Heart left ventricle (tissue), 16 donors: ENCODE results near the gene MTX1. TPM values are rescaled to one million over a fixed set of nuclear protein-coding genes. Genes with fewer than 3 reads are reported as not detected.

ENCODE experiments used
- ATAC-seq, 4 donors: fragments of 200-7000 bp; cut with Tn5 transposase; one replicate each; pipeline ENCODE4 v1.9.1; 2020 to 2022; ENCODE audit warnings: moderate library complexity in 4 of 4, mild to moderate bottlenecking in 3 of 4, moderate number of reproducible peaks in 1 of 4
- DNase-seq, 5 donors: peaks; one replicate each; pipeline ENCODE4 v3.0.0-alpha.2; 2020
- H3K27ac ChIP-seq, 12 donors: fragments of 200-600 bp; sonication (generic) in 4 of 12; one replicate each; pipeline versions ENCODE4 v1.5.0 to v1.8.0; 2016 to 2022; ENCODE audit warnings: mild to moderate bottlenecking in 2 of 12
- H3K27me3 ChIP-seq, 9 donors: fragments of 200-600 bp; sonication (generic) in 2 of 9; one replicate each; pipeline versions ENCODE4 v1.5.1 to v1.8.0; 2016 to 2022; ENCODE audit warnings: mild to moderate bottlenecking in 3 of 9
- H3K36me3 ChIP-seq, 9 donors: fragments of 200-600 bp; sonication (generic) in 2 of 9; one replicate each; pipeline versions ENCODE4 v1.5.0 to v1.8.0; 2018 to 2022; ENCODE audit warnings: mild to moderate bottlenecking in 2 of 9
- H3K4me1 ChIP-seq, 12 donors: fragments of 200-600 bp; sonication (generic) in 4 of 12; one replicate each; pipeline versions ENCODE4 v1.5.0 to v1.8.0; 2016 to 2022; ENCODE audit warnings: mild to moderate bottlenecking in 3 of 12
- H3K4me3 ChIP-seq, 12 donors: fragments of 200-600 bp; sonication (generic) in 4 of 12; one replicate each; pipeline versions ENCODE4 v1.5.0 to v1.8.0; 2017 to 2022; ENCODE audit warnings: mild to moderate bottlenecking in 9 of 12, moderate library complexity in 4 of 12
- H3K9me3 ChIP-seq, 12 donors: fragments of 200-600 bp; sonication (generic) in 4 of 12; one replicate each; pipeline versions ENCODE4 v1.5.0 to v1.8.0; 2016 to 2022; ENCODE audit warnings: mild to moderate bottlenecking in 1 of 12
- CTCF ChIP-seq, 12 donors: fragments of 200-600 bp; sonication (generic) in 4 of 12; IDR thresholded peaks; one replicate each; pipeline versions ENCODE4 v1.5.0 to v1.8.0; 2018 to 2022; ENCODE audit warnings: antibody characterized with exemption in 12 of 12, mild to moderate bottlenecking in 5 of 12
- POLR2A ChIP-seq, 2 donors: fragments of 450-650 bp; IDR thresholded peaks; one replicate each; pipeline ENCODE4 v1.6.1; 2017; ENCODE audit warnings: antibody characterized with exemption in 2 of 2, mild to moderate bottlenecking in 2 of 2, moderate library complexity in 2 of 2
- WGBS, 4 donors: extraction: QIAGEN DNeasy Blood & Tissue Kit in 2 of 4; methylation state at CpG; one replicate each; pipeline versions ENCODE4 v1.1.5 to v1.1.7; 2013 to 2018; 5-methylcytosine and 5-hydroxymethylcytosine counted together
- intact Hi-C, 10 donors: fragments of 100-400 bp; cut with DNase I; formaldehyde crosslinking; loops; one replicate each; pipeline versions ENCODE4 v1.11.1 to v1.14.2; 2022
- polyA plus RNA-seq, 2 donors: library from polyadenylated mRNA; stranded (reverse); fragments of 200-250 nt; gene quantifications; one replicate each; pipeline ENCODE4 v1.2.3, GENCODE V29; 2013
- total RNA-seq, 9 donors: library from RNA; depleted of rRNA in 2 of 9; stranded (reverse); fragments of >200 nt in 2 of 9; fragmentation: NEBNext Ultra II Directional in 3 of 9; extraction: Animal tissue kit (Norgen Biotek cat#: 25700) in 3 of 9; gene quantifications; one replicate each; pipeline versions ENCODE4 v1.1.0 to v1.2.4, GENCODE V29; 2016 to 2023
- donor health status: ischemic (EF 13 %, LVEDD 7.1; RV severe dilation, severe dysfunction).
- donor health status: healthy with polysubstance abuse.
- donor health status: DM: no; HTN: yes; CAD: no.
- donor health status: DM: no; HTN: no; CAD: no.
- donor health status: ischemic (EF 25% LVEDD 6.9; RV normal size, moderate dysfunction).
- donor health status: ischemic (EF 25% LVEDD 5.7; RV mildly dilated, moderate dysfunction).
- donor health status: healthy.
- donor health status: DM: yes; HTN: yes; CAD: no.
- donor health status: ischemic (EF 35%, LVEDD 5.7; RV mildly dilated, moderate dysfunction).
- donor health status: nonischemic (EF 11% LVEDD 7.7; RV severe dilation, severe dysfunction).
- donor health status: DM: yes; HTN: yes; CAD: no.
- donor health status: PGD.
- donor health status: ischemic (EF 29% LVEDD 5.4; RV normal size, mild dysfunction).
- donor health status: nonischemic (EF 23%, LVEDD 6.1; RV moderate dilation, normal function).

The MTX1 gene
- total and polyA plus RNA-seq, 11 donors = 14.1 to 37.1 (median 20.2) TPM

- intact Hi-C loops = no loop called here
- Histone ChIP-seq H3K4me3 (no peak overlapping the region), H3K4me1 (peaks cover 0 to 14% (median 8%) of the 10 kb centered on the region in 12 donors), H3K9me3 (no peaks in the 10 kb centered on the region), H3K27ac (peak overlapping the region in 4 of 12 donors; percentile 23 to 68 (median 62)), H3K27me3 (no peaks in the 10 kb centered on the region), H3K36me3 (no peaks in the 10 kb centered on the region)
- no peak for TF ChIP-seq POLR2A (IDR thresholded peaks at IDR 0.05)
- TF ChIP-seq CTCF (IDR thresholded peaks at IDR 0.05) = no peak
- DNase-seq = peak in 2 of 5 donors; percentile 17 to 42
- ATAC-seq = no peak
- 67 to 80% (median 70%) methylated on average over 6 of the region's 6 CpGs for WGBS, 4 donors
These were observed 22.8 kb upstream of the MTX1 start for GRCh38 chr1:155185783-155186066.

- H3K4me1 ChIP-seq = peaks cover 0 to 14% (median 8%) of the 10 kb centered on the region in 12 donors
- H3K36me3 ChIP-seq = no peaks in the 10 kb centered on the region
- TF ChIP-seq CTCF (IDR thresholded peaks at IDR 0.05) = no peak
- no peak for TF ChIP-seq POLR2A (IDR thresholded peaks at IDR 0.05)
- DNase-seq (peak in 3 of 5 donors; percentile 3 to 19 (median 9)), ATAC-seq (no peak)
- H3K27me3 ChIP-seq = no peaks in the 10 kb centered on the region
- H3K27ac ChIP-seq = peak overlapping the region in 1 of 12 donors; percentile 68
- WGBS, 4 donors = 77 to 85% (median 83%) methylated on average over 8 of the region's 8 CpGs
- intact Hi-C loops = no loop called here
- H3K9me3 ChIP-seq = no peaks in the 10 kb centered on the region
- H3K4me3 ChIP-seq = no peak overlapping the region
These were observed 22.3 kb upstream of the MTX1 start for GRCh38 chr1:155186067-155186793.

GRCh38 chr1:155186794-155187455, 21.6 kb upstream of the MTX1 start:
- 68 to 86% (median 79%) methylated on average over 14 of the region's 14 CpGs for WGBS, 4 donors
- intact Hi-C loops = no loop called here
- no peak overlapping the region for H3K27ac ChIP-seq
- no peak overlapping the region for H3K4me3 ChIP-seq
- peaks cover 0 to 14% (median 8%) of the 10 kb centered on the region in 12 donors for H3K4me1 ChIP-seq
- H3K9me3 ChIP-seq = no peaks in the 10 kb centered on the region
- H3K27me3 ChIP-seq = no peaks in the 10 kb centered on the region
- DNase-seq = peak in 3 of 5 donors; percentile 13 to 22 (median 13)
- TF ChIP-seq POLR2A (IDR thresholded peaks at IDR 0.05) (no peak), CTCF (IDR thresholded peaks at IDR 0.05) (no peak)
- ATAC-seq = no peak
- H3K36me3 ChIP-seq = no peaks in the 10 kb centered on the region

- ATAC-seq (no peak), DNase-seq (peak in 2 of 5 donors; percentile 11 to 55)
- Histone ChIP-seq H3K4me3 (no peak overlapping the region), H3K4me1 (peaks cover 0 to 17% (median 8%) of the 10 kb centered on the region in 12 donors), H3K27ac (no peak overlapping the region), H3K27me3 (no peaks in the 10 kb centered on the region), H3K9me3 (no peaks in the 10 kb centered on the region), H3K36me3 (no peaks in the 10 kb centered on the region)
- no peak for TF ChIP-seq POLR2A (IDR thresholded peaks at IDR 0.05)
- intact Hi-C loops = no loop called here
- whole genome bisulfite sequencing, 4 donors = 75 to 84% (median 80%) methylated on average over 14 to 16 of the region's 16 CpGs
These were observed 21.0 kb upstream of the MTX1 start for GRCh38 chr1:155187456-155187891.
